Measurements from ENCODE around the gene MUC22. TPM values are rescaled to one million over a fixed set of nuclear protein-coding genes. Genes with fewer than 3 reads are reported as not detected.

The MUC22 gene
- total RNA-seq, 1 donor from 2014 or later: 1.6 TPM

- Mint-ChIP-seq H3K4me3 (no peak overlapping the region), H3K27me3 (peaks cover 4% of the 10 kb centered on the region), H3K9me3 (no peaks in the 10 kb centered on the region), H3K4me1 (ENCODE audit: unreplicated experiment) (peaks cover 21% of the 10 kb centered on the region), H3K36me3 (no peaks in the 10 kb centered on the region), H3K27ac (no peak overlapping the region)
- TF ChIP-seq CTCF (conservative IDR thresholded peaks at IDR 0.05): no peak
- DNase-seq (ENCODE audit: extremely low spot score, unreplicated experiment): no peak
These were observed 65.3 kb downstream of the MUC22 start for GRCh38 chr6:31075528-31075927.

GRCh38 chr6:31076611-31077010 is 66.3 kb downstream of the MUC22 start:
- H3K27ac Mint-ChIP-seq: no peak overlapping the region
- H3K27me3 Mint-ChIP-seq: peaks cover 4% of the 10 kb centered on the region
- no peaks in the 10 kb centered on the region for H3K9me3 Mint-ChIP-seq
- no peak overlapping the region for H3K4me3 Mint-ChIP-seq
- DNase-seq (ENCODE audit: extremely low spot score, unreplicated experiment): no peak
- H3K4me1 Mint-ChIP-seq (ENCODE audit: unreplicated experiment): peaks cover 17% of the 10 kb centered on the region
- no peak for TF ChIP-seq CTCF (conservative IDR thresholded peaks at IDR 0.05)
- H3K36me3 Mint-ChIP-seq: no peaks in the 10 kb centered on the region

- no peak overlapping the region for H3K27ac Mint-ChIP-seq
- no peak overlapping the region for H3K4me3 Mint-ChIP-seq
- peaks cover 4% of the 10 kb centered on the region for H3K27me3 Mint-ChIP-seq
These were observed 69.5 kb downstream of the MUC22 start for GRCh38 chr6:31079656-31080261.

GRCh38 chr6:31081872-31082271 is 71.6 kb downstream of the MUC22 start:
- H3K27ac Mint-ChIP-seq: no peak overlapping the region
- H3K9me3 Mint-ChIP-seq: no peaks in the 10 kb centered on the region
- H3K4me1 Mint-ChIP-seq (ENCODE audit: unreplicated experiment): peaks cover 14% of the 10 kb centered on the region
- H3K27me3 Mint-ChIP-seq: peaks cover 4% of the 10 kb centered on the region
- no peaks in the 10 kb centered on the region for H3K36me3 Mint-ChIP-seq
- TF ChIP-seq CTCF (conservative IDR thresholded peaks at IDR 0.05): no peak
- H3K4me3 Mint-ChIP-seq: no peak overlapping the region
- no peak for DNase-seq (ENCODE audit: extremely low spot score, unreplicated experiment)

More at GRCh38 chr6:31079656-31080261, 69.5 kb downstream of the MUC22 start:
- H3K9me3 Mint-ChIP-seq: no peaks in the 10 kb centered on the region
- peak; percentile 84 for TF ChIP-seq CTCF (conservative IDR thresholded peaks at IDR 0.05)
- peaks cover 13% of the 10 kb centered on the region for H3K4me1 Mint-ChIP-seq (ENCODE audit: unreplicated experiment)
- no peaks in the 10 kb centered on the region for H3K36me3 Mint-ChIP-seq
- no peak for DNase-seq (ENCODE audit: extremely low spot score, unreplicated experiment)

- H3K9me3 Mint-ChIP-seq: no peaks in the 10 kb centered on the region
- peaks cover 4% of the 10 kb centered on the region for H3K27me3 Mint-ChIP-seq
- no peaks in the 10 kb centered on the region for H3K36me3 Mint-ChIP-seq
- peaks cover 24% of the 10 kb centered on the region for H3K4me1 Mint-ChIP-seq (ENCODE audit: unreplicated experiment)
- no peak overlapping the region for H3K4me3 Mint-ChIP-seq
- TF ChIP-seq CTCF (conservative IDR thresholded peaks at IDR 0.05): peak; percentile 62
- H3K27ac Mint-ChIP-seq: no peak overlapping the region
- no peak for DNase-seq (ENCODE audit: extremely low spot score, unreplicated experiment)
These were observed 73.6 kb downstream of the MUC22 start for GRCh38 chr6:31083742-31084354.

Other genes starting within 250 kb of the MUC22 start
- 197 and 315 TPM in 2 replicates for gene DDR1, start 126.0 kb upstream of the MUC22 start, total RNA-seq (ENCODE audit: low replicate concordance)
- gene GTF2H4, start 102.3 kb upstream of the MUC22 start, total RNA-seq (ENCODE audit: low replicate concordance): 40.8 and 78.7 TPM in 2 replicates
- gene VARS2, start 96.2 kb upstream of the MUC22 start, total RNA-seq (ENCODE audit: low replicate concordance): 43.8 and 79.4 TPM in 2 replicates
- 2.7 and 3.6 TPM in 2 replicates for gene SFTA2, start 78.3 kb upstream of the MUC22 start, total RNA-seq (ENCODE audit: low replicate concordance)
- 0.31 and 3.5 TPM in 2 replicates for gene MUCL3, start 69.5 kb upstream of the MUC22 start, total RNA-seq (ENCODE audit: low replicate concordance)
- gene MUC21, start 26.8 kb upstream of the MUC22 start, total RNA-seq (ENCODE audit: low replicate concordance): 0.43 and 0.65 TPM in 2 replicates
- not detected in 2 replicates for gene C6orf15, start 102.1 kb downstream of the MUC22 start, total RNA-seq (ENCODE audit: low replicate concordance)
- gene PSORS1C1, start 104.3 kb downstream of the MUC22 start, total RNA-seq (ENCODE audit: low replicate concordance): not detected in 2 replicates
- gene CDSN, start 110.0 kb downstream of the MUC22 start, total RNA-seq (ENCODE audit: low replicate concordance): not detected in 2 replicates
- gene PSORS1C2, start 128.6 kb downstream of the MUC22 start, total RNA-seq (ENCODE audit: low replicate concordance): not detected in 2 replicates
- gene CCHCR1, start 147.3 kb downstream of the MUC22 start, total RNA-seq (ENCODE audit: low replicate concordance): 21.9 and 36.8 TPM in 2 replicates
- gene TCF19, start 148.1 kb downstream of the MUC22 start, total RNA-seq (ENCODE audit: low replicate concordance): 8.9 and 18.9 TPM in 2 replicates
- not detected in 2 replicates for gene POU5F1, start 160.2 kb downstream of the MUC22 start, total RNA-seq (ENCODE audit: low replicate concordance)